Measurements from ENCODE around the gene NDUFS4.
"Not testable (repeated sequence)": the region's sequence is repeated elsewhere in the genome, so short reads cannot be mapped to it uniquely, and the experiment has no call there.

NDUFS4 gene

GRCh38 chr5:53660573-53660972, 100.1 kb downstream of the NDUFS4 start:
- not testable (repeated sequence) for DNase-seq

GRCh38 chr5:53665313-53665712, 104.9 kb downstream of the NDUFS4 start:
- not testable (repeated sequence) for DNase-seq

- no peak for DNase-seq
Observed at GRCh38 chr5:53667621-53668020, 107.2 kb downstream of the NDUFS4 start.

GRCh38 chr5:53671447-53671846, 111.0 kb downstream of the NDUFS4 start:
- no peak for DNase-seq

- DNase-seq = no peak
Observed at GRCh38 chr5:53674121-53674520, 113.7 kb downstream of the NDUFS4 start.

GRCh38 chr5:53677632-53678031, 117.2 kb downstream of the NDUFS4 start:
- DNase-seq = no peak

GRCh38 chr5:53678981-53679660, 118.7 kb downstream of the NDUFS4 start:
- DNase-seq = no peak

GRCh38 chr5:53681079-53681478, 120.6 kb downstream of the NDUFS4 start:
- no peak for DNase-seq

GRCh38 chr5:53691014-53691413, 130.6 kb downstream of the NDUFS4 start:
- DNase-seq = no peak

- no peak for DNase-seq
Observed at GRCh38 chr5:53694520-53695022, 134.1 kb downstream of the NDUFS4 start.

- DNase-seq = not testable (repeated sequence)
Observed at GRCh38 chr5:53710405-53710804, 150.0 kb downstream of the NDUFS4 start.

- DNase-seq = no peak
Observed at GRCh38 chr5:53712327-53712726, 151.9 kb downstream of the NDUFS4 start.

GRCh38 chr5:53713978-53714666, 153.7 kb downstream of the NDUFS4 start:
- DNase-seq = no peak

GRCh38 chr5:53714667-53715010, 154.2 kb downstream of the NDUFS4 start:
- no peak for DNase-seq

- DNase-seq = no peak
Observed at GRCh38 chr5:53726121-53726520, 165.7 kb downstream of the NDUFS4 start.

GRCh38 chr5:53730943-53731342, 170.5 kb downstream of the NDUFS4 start:
- DNase-seq = no peak
